Femur (tissue), 1 donor: Measurements from ENCODE around the gene PRSS58.

ENCODE experiments used
- DNase-seq: peaks from one replicate; pipeline ENCODE4 v3.0.0-alpha.2; 2017

PRSS58 gene, protein sequence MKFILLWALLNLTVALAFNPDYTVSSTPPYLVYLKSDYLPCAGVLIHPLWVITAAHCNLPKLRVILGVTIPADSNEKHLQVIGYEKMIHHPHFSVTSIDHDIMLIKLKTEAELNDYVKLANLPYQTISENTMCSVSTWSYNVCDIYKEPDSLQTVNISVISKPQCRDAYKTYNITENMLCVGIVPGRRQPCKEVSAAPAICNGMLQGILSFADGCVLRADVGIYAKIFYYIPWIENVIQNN

DNA sequence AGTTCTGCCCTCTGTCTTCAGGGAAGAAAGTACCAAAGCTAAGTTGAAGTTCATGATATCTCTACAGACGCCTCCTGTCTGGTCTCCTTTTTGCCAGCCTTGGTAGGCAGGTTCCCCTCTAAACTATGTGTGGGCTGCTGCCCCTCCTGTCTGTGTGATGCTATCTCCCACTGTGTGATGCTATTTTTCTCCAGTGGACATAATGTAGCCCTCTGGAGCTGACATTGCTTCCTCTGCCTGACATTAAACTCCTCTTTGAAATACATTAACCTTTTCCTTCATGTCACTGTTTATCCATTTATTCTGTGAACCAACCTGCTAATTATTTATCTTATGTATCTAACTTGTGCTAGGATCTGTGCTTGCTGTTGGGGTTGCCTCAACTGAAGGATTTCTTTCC, at the start of gene PRSS58:
Gene PRSS58, minus strand, starts transcription at position 101 of the 400 bp plus-strand sequence. CDS start 351 bp downstream, outside the sequence.
- no peak for DNase-seq

DNA sequence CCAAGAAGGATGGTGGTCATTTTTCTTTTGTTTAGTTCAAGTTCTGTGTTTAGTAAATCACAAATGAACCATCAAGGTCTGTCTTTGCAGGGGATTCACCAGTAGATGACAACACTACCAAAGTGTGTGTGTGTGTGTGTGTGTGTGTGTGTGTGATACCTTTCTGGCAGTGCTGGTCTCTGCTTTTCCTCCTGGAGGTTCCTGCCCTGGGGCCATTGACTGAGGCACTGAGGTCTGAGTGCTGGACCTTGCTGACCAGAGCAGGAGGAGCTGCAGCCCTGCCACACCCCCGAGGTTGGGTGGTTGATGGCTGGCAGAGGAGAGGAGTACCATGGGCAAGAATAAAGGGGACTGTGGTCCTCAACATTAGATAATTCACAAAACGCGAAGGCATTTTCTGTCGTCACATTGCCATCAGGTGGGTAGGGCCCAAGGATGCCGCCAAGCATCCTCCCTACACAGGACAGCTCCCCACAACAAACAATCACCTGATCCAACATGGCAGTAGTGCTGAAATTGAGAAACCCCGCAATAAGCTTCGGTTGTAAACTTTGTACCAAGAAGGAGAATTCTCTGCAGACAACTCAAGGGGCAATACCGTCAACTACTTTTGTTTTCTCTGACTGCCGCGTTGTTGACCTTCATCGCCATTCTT, 49.5 kb upstream of the PRSS58 start:
- DNase-seq: no peak

DNA sequence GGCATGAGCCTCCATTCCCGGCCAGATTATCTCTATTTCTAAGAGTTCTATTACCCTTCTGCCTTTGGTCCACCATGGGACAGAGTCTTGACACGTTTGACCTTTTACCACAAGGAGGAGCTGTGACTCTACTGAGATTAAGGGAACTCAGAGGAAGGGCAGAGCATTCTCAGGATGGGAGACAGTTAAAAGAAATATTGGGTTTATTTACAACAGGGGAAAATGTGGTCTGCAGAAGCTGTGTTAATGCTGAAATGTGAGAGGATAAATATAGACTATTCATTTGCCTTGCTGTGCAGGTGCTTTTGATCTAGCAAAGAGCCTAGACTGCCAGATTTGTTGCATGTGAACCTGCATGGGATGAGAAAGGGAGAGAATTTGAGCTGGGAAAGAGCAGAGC, 45.8 kb upstream of the PRSS58 start:
- DNase-seq: no peak

GRCh38 chr7:142301923-142302550, 44.2 kb upstream of the PRSS58 start:
- no peak for DNase-seq

GRCh38 chr7:142301299-142301698, 43.4 kb upstream of the PRSS58 start:
- no peak for DNase-seq

GRCh38 chr7:142300689-142301088, 42.8 kb upstream of the PRSS58 start:
- no peak for DNase-seq

- no peak for DNase-seq
Observed at GRCh38 chr7:142299237-142299781, 41.5 kb upstream of the PRSS58 start.

DNA sequence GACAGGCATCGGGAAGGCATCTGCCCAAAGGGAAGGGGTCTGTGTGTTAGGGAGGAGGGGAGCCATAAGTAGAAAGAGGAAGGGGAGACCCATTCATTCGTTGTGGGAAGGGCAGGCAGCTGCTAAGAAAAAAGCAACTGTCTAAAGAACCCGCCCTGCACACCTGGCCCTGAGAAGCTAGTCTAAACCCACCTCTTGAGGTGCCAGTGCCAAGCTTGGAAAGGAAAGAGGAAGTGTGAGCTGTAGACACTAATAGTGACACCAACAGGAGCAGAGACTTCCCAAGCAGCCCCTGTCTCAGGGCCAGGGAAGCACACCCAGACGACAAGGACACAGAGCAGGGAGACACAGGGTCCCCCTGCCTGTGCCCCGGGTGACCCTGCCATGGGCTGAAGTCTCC, 40.8 kb upstream of the PRSS58 start:
- no peak for DNase-seq

DNA sequence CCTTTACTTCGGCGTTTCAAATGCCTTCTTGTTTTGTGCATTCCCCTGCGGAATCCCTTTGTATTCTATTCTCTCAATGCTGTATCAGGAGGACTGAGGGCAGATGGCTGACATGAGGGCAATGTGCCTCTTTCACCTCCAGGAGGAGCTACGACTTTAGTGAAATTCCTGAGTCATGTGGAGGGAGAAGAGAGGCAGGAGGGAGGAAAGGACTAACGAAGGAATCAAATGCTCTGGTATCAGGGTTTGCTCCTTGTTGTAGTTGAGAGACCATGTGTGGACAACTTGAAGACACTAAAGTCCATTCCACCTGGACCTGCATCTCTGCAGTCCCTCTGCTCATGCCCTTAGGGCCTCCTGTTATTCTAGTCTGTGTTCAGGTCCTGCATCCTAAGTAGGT, 40.2 kb upstream of the PRSS58 start:
- no peak for DNase-seq

- DNase-seq: no peak
Observed at GRCh38 chr7:142280263-142280662, 22.4 kb upstream of the PRSS58 start.

GRCh38 chr7:142279601-142280000, 21.7 kb upstream of the PRSS58 start:
- no peak for DNase-seq

DNA sequence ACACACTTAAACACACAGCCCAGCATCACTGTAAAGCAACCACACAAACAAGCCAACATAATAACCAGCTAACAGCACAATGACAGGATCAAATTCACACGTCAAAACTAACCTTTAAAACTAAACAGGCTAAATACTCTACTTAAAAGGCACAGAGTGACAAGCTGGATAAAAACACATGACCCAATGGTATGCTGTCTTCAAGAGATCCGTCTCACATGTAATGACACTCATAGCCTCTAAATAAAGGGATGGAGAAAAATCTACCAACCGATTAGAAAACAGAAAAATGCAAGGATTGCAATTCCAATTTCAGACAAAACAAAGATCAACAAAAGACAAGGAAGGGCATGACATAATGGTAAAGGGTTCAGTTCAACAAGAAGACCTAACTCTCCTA, 17.2 kb upstream of the PRSS58 start:
- no peak for DNase-seq

DNA sequence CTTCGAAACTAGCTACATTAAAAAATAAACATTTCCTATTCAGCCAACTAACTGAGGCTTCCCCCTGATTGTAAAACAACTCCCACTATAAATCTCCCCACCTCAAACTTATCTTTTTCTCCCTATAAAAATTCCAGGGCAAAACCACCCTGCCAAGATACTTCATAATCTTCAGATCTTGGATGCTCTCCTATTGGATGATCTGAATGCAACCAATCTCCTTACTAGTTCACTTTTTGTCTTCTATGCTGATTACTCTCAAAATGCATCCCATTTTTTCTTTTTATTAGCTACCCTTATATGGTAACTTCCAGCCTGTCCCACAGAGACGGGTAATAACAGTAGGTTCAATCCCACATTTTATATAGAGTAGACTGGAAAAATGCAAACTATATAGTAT, 15.0 kb upstream of the PRSS58 start:
- DNase-seq: no peak

DNA sequence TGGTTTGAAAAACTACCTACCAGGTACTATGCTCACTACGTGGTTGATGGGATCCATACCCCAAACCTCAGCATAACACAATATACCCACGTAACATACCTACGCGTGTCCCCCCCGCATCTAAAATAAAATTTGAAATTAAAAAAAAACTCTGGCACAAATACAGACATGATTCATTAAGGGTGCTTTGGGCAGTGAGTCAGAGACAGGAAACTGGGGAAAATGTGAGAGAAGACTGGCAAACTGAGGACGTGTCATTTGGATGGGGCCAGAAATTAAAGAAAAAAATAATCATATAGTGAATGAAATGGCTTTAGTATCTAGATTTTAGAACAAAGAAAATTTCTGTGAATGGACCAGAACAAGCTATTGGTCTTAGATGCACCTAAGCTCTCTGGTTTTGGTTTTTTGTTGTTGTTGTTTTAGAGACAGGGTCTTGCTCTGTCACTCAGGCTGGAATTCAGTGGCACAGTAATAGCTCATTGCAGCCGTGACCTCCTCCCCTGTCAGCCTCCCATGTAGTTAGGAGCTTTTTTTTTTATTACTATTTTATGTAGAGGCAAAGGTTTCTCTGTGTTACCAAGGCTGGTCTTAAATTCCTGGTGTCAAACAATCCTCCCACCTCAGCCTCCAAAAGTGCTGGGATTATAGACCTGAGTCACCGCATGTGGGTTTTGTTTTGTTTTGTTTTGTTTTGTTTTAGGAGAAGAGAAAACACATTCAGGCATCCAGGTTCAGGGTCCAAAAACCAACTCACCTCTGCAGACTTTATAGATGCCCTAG, 5.9 kb upstream of the PRSS58 start:
- DNase-seq: no peak

DNA sequence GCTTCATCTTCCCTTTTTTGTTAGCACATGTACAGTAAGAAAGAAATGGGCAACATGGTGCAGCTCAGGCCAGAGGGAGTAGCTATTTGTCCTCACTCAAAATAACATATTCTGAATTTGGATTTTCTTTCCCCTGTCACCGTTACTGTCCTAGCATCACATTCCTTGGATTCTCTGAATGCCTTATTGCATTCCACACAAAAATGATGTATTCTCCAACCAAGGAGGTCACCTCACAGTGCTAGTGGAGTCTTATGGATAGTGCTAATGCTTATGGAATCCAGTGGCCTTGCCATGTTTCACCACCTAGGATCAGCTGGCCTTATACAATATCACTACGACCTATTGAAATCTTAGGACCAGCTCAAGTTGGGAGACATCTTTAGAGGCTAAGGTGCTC, 7.2 kb downstream of the PRSS58 start:
- DNase-seq: no peak

DNA sequence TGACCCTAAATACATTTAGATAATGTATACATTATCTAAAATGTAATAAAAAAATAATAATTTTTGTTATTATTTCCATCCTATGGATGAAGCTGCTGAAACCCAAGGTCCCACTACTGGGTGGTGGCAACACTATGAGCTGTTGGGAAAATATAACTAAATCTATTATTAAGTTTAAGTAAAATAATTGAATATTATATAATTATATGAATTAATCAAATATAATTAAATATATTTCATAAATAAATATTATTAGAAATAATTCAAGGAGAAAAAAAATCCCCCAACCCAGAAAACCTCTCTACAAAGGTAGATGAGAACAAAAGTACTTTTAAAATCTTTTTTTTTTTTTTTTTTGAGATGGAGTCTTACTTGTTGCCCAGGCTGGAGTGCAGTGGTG, 7.9 kb downstream of the PRSS58 start:
- no peak for DNase-seq

DNA sequence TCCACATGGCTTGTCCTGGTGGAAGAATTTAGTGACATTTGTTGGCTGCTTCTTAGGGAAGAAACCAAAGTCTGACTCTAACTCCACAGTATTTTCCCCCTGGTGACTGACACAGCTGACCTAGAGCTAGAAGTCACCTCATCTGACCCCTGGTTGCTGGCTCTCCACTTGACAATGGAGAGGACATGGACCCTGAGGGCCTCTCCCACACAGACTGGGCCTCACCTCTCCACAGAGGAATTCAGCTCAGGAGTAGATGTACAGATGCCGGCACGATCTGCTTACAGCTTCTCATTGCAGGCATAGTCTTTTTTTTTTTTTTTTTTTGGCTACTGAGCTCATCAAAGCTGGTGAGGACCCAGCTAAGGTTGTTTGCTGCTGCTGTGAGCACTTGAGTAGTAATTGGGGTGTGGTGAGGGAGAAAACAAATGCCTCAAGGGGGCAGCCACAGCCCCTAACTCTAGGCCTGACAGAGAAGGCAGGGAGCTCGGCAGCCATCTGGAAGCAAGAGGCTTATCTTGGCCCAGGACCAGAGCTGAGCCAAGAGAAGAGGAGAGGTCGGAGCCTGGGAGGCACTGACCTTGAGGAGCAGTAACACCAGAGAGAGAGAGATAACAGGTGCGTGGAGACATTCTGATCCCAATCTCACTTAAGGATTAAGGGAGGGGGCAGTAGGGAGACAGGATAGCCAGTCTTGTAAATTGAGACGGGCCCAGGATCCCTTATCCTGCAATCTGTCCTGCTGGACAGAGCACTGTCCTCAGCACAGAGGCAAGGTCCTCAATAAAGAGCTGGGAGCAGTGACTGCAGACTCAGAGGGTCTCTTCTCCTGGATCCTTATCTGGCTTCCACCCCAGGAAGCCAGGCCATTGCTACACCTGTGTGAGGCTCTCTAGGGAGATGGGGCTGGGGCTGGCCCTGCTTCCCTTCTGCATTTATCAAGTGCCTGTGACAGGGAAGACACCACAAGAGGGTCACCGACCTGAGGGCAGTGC, 9.4 kb downstream of the PRSS58 start:
- DNase-seq: no peak

DNA sequence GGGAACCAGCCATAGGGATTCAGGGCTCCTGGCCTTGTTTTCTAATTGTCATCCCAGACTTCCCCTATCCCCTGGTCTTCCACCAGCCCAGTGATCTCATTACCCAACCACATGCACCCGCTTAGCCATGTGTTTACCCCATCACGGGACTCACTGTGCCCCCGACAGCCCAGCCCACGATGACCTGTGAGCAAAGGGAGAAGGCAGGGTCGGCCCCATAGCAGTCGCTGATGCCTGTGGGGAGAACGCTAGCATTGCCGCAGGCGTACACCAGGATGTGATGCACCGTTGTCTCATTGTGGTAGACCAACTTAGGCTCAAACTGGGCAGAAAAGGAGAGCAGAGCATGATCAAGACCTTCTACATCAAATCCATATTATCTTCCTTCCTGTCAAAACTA, 14.0 kb downstream of the PRSS58 start:
- no peak for DNase-seq

GRCh38 chr7:142240546-142240945, 17.3 kb downstream of the PRSS58 start:
- DNase-seq: no peak

DNA sequence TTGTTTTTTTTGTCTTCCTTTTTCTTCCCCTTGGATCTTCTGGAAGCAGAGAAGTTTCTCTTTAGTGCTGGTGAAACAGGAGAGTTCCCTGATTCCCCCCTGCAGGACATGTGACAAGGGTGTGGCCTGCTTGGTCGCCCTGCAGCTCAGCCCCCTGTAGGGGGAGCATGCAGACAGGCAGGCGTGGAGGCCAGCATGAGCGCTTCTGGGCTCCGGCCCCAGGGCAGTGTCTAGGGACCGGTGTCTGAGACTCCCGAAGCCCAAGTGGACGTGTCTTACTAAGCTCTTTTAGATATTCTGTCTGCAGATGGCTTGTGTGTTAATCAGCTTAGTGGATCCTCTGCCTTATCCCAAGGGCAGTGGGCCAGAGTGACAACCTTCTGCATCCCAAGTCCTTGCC, 26.1 kb downstream of the PRSS58 start:
- no peak for DNase-seq

- DNase-seq: no peak
Observed at GRCh38 chr7:142228537-142229104, 29.2 kb downstream of the PRSS58 start.
